HCT116 (cell line): ENCODE measurements around the gene NUF2. TPM values are rescaled to one million over a fixed set of nuclear protein-coding genes. Genes with fewer than 3 reads are reported as not detected.

Source experiments
- ATAC-seq: fragments of 200-7000 bp; cut with Tn5 transposase; 2 replicates; pipeline ENCODE4 v1.9.1; 2020; ENCODE audit warnings: mild to moderate bottlenecking, moderate library complexity
- BruUV-seq: library from RNA; stranded (reverse); fragments of 400-500 nt; replicated peaks from 2 replicates; lab custom pipeline; 2021; lab: Mats Ljungman, UMichigan
- CTCF ChIA-PET: fragments of 300-600 bp; sonication (Branson Sonifier 250); formaldehyde crosslinking; loops from one replicate; lab custom pipeline; 2021; ENCODE audit warnings: antibody characterized with exemption; lab: Charles Lee
- POLR2A ChIA-PET: fragments of 300-600, 350-600 bp; sonication (Branson Sonifier 250); formaldehyde crosslinking; loops from one replicate; lab custom pipeline; 2021; ENCODE audit warnings: antibody characterized with exemption; lab: Charles Lee
- RAD21 ChIA-PET, 2 experiments: fragments of 300-600 bp; sonication (Branson Sonifier 250); formaldehyde crosslinking; loops; one replicate each; lab custom pipeline; 2023; ENCODE audit warnings: low total read pairs in 2 of 2; ENCODE audit not compliant: uncharacterized antibody in 2 of 2, unreplicated experiment in 2 of 2, low non-redundant PET in 1 of 2; lab: Charles Lee
- DNase-seq: peaks from one replicate; pipeline ENCODE4 v3.0.0-alpha.2; 2010; ENCODE audit warnings: low read depth, low spot score
- H2AFZ ChIP-seq: fragments of 200-600 bp; shearing (Covaris generic), sonication (generic); 2 replicates; pipeline ENCODE4 v1.6.1; 2017; ENCODE audit warnings: low read depth, mixed run types, mixed read lengths, antibody characterized with exemption, low read length; ENCODE audit not compliant: poor library complexity, severe bottlenecking
- H3K27ac ChIP-seq: 2 replicates; pipeline ENCODE4 v1.5.1; 2012; ENCODE audit warnings: low read depth, low read length
- H3K27me3 ChIP-seq: fragments of 200-600 bp; sonication (generic); 2 replicates; pipeline ENCODE4 v1.6.1; 2016; ENCODE audit warnings: mixed run types, low read length, mixed read lengths; ENCODE audit not compliant: insufficient read depth
- H3K36me3 ChIP-seq, 2 experiments: fragments of 200-500 bp in 1 of 2; fragments of 200-600 bp in 1 of 2; sonication (Bioruptor generic) in 1 of 2; sonication (generic) in 1 of 2; 2 replicates each; pipeline versions ENCODE4 v1.5.1 to v1.6.1; 2014 to 2016; ENCODE audit warnings: low read length in 2 of 2, inconsistent platforms in 1 of 2, mixed read lengths in 1 of 2, mixed run types in 1 of 2; ENCODE audit not compliant: insufficient read depth in 2 of 2, control insufficient read depth in 1 of 2
- H3K4me1 ChIP-seq, 2 experiments: fragments of 200-600 bp in 1 of 2; sonication (generic) in 1 of 2; 2 replicates each; pipeline versions ENCODE4 v1.5.1 to v1.6.1; 2012 to 2017; ENCODE audit warnings: low read length in 2 of 2, inconsistent platforms in 1 of 2, mild to moderate bottlenecking in 1 of 2, mixed read lengths in 1 of 2, mixed run types in 1 of 2, moderate library complexity in 1 of 2; ENCODE audit not compliant: insufficient read depth in 2 of 2, control insufficient read depth in 1 of 2
- H3K4me2 ChIP-seq: fragments of 200-600 bp; sonication (generic); 2 replicates; pipeline ENCODE4 v1.6.1; 2017; ENCODE audit warnings: mixed run types, low read length, mixed read lengths
- H3K4me3 ChIP-seq, 2 experiments: fragments of 200-600 bp in 1 of 2; sonication (generic) in 1 of 2; replicated peaks in 1 of 2; 2 replicates each; pipeline ENCODE4 v1.5.1; 2011 to 2016; ENCODE audit warnings: low read length in 2 of 2, control low read depth in 1 of 2, low read depth in 1 of 2, mild to moderate bottlenecking in 1 of 2, mixed read lengths in 1 of 2, mixed run types in 1 of 2
- H3K79me2 ChIP-seq: fragments of 200-600 bp; sonication (generic); 2 replicates; pipeline ENCODE4 v1.6.1; 2017; ENCODE audit warnings: mild to moderate bottlenecking, mixed run types, low read length, moderate library complexity, mixed read lengths; ENCODE audit not compliant: insufficient read depth
- H3K9ac ChIP-seq: fragments of 200-600 bp; sonication (generic); 2 replicates; pipeline ENCODE4 v1.6.1; 2016; ENCODE audit warnings: low read length, mixed read lengths
- H3K9me2 ChIP-seq: fragments of 200-600 bp; sonication (generic), shearing (Covaris generic); 2 replicates; pipeline ENCODE4 v1.6.1; 2017; ENCODE audit warnings: mixed run types, mild to moderate bottlenecking, moderate library complexity; ENCODE audit not compliant: insufficient read depth
- H3K9me3 ChIP-seq, 2 experiments: fragments of 200-500 bp in 1 of 2; fragments of 200-600 bp in 1 of 2; sonication (Bioruptor generic) in 1 of 2; sonication (generic) in 1 of 2; 2 replicates each; pipeline ENCODE4 v1.6.1; 2014 to 2017; ENCODE audit warnings: low read length in 2 of 2, mixed read lengths in 2 of 2, inconsistent platforms in 1 of 2, low read depth in 1 of 2, mild to moderate bottlenecking in 1 of 2, mixed run types in 1 of 2, moderate library complexity in 1 of 2; ENCODE audit not compliant: control insufficient read depth in 1 of 2, insufficient read depth in 1 of 2
- H4K20me1 ChIP-seq: fragments of 200-600 bp; sonication (generic), shearing (Covaris generic); 2 replicates; pipeline ENCODE4 v1.6.1; 2017; ENCODE audit warnings: mixed run types, mild to moderate bottlenecking, moderate library complexity; ENCODE audit not compliant: insufficient read depth
- ATF3 ChIP-seq: IDR thresholded peaks from 2 replicates; pipeline ENCODE4 v1.6.1; 2012
- CBX3 ChIP-seq: IDR thresholded peaks from 2 replicates; pipeline ENCODE4 v1.6.1; 2012; ENCODE audit warnings: low read depth
- CEBPB ChIP-seq: IDR thresholded peaks from 2 replicates; pipeline ENCODE4 v1.6.1; 2012; ENCODE audit warnings: low read depth
- EGR1 ChIP-seq: IDR thresholded peaks from 2 replicates; pipeline ENCODE4 v1.6.1; 2012; ENCODE audit warnings: low read depth
- ELF1 ChIP-seq: IDR thresholded peaks from 2 replicates; pipeline ENCODE4 v1.6.1; 2012; ENCODE audit warnings: low read depth, borderline replicate concordance
- EZH2 ChIP-seq: fragments of 200-600 bp; sonication (generic); IDR thresholded peaks from 2 replicates; pipeline ENCODE4 v1.6.1; 2017; ENCODE audit warnings: antibody characterized with exemption, mixed run types
- EZH2phosphoT487 ChIP-seq: fragments of 200-600 bp; IDR thresholded peaks from 2 replicates; pipeline ENCODE4 v1.6.1; 2018; ENCODE audit warnings: antibody characterized with exemption, borderline replicate concordance
- JUND ChIP-seq: IDR thresholded peaks from 2 replicates; pipeline ENCODE4 v1.6.1; 2012
- POLR2A ChIP-seq: IDR thresholded peaks from 2 replicates; pipeline ENCODE4 v1.7.0; 2011; ENCODE audit warnings: borderline replicate concordance; ENCODE audit not compliant: insufficient read depth, insufficient read length; ENCODE audit errors: extremely low read depth
- POLR2AphosphoS5 ChIP-seq: IDR thresholded peaks from 2 replicates; pipeline ENCODE4 v1.6.1; 2011; ENCODE audit warnings: mild to moderate bottlenecking, low read depth, low read length, moderate library complexity
- SIN3A ChIP-seq: IDR thresholded peaks from 2 replicates; pipeline ENCODE4 v1.6.1; 2012; ENCODE audit warnings: low read depth
- SP1 ChIP-seq: IDR thresholded peaks from 2 replicates; pipeline ENCODE4 v1.6.1; 2012; ENCODE audit warnings: low read depth
- TCF7L2 ChIP-seq: IDR thresholded peaks from 2 replicates; pipeline ENCODE4 v1.7.0; 2011; ENCODE audit warnings: borderline replicate concordance, inconsistent platforms; ENCODE audit not compliant: insufficient read depth, insufficient read length; ENCODE audit errors: extremely low read depth
- YY1 ChIP-seq: IDR thresholded peaks from 2 replicates; pipeline ENCODE4 v1.6.1; 2011; ENCODE audit warnings: low read length, low read depth, moderate library complexity, mild to moderate bottlenecking; ENCODE audit not compliant: insufficient replicate concordance; ENCODE audit errors: extremely low read depth
- ZBTB33 ChIP-seq: IDR thresholded peaks from 2 replicates; pipeline ENCODE4 v1.6.1; 2011; ENCODE audit warnings: mild to moderate bottlenecking, low read length, moderate library complexity; ENCODE audit not compliant: insufficient replicate concordance; ENCODE audit errors: extremely low read depth
- ZFX ChIP-seq: fragments of 450-650 bp; IDR thresholded peaks from 2 replicates; pipeline ENCODE4 v1.6.1; 2017
- ZNF274 ChIP-seq: fragments of 200-500 bp; sonication (Bioruptor generic); IDR thresholded peaks from 2 replicates; pipeline ENCODE4 v1.6.1; 2014; ENCODE audit warnings: mild to moderate bottlenecking, low read depth, low read length, inconsistent platforms
- intact Hi-C: fragments of 100-400 bp; cut with micrococcal nuclease; formaldehyde crosslinking; loops from 2 replicates; pipeline ENCODE4 v1.10.0; 2022
- total RNA-seq: library from RNA; stranded (reverse); gene quantifications from one replicate; pipeline ENCODE4 v1.2.1, GENCODE V29; 2021; ENCODE audit not compliant: unreplicated experiment
- TF ChIP-seq, protein P1 (sequence below), 3 experiments: fragments of 200-600 bp in 1 of 3; sonication (generic) in 1 of 3; IDR thresholded peaks in 2 of 3; conservative IDR thresholded peaks in 1 of 3; 2 replicates each; pipeline ENCODE4 v1.5.1; 2012 to 2017; ENCODE audit warnings: low read depth in 2 of 3, low read length in 2 of 3, antibody characterized with exemption in 1 of 3, borderline replicate concordance in 1 of 3, control low read depth in 1 of 3, mild to moderate bottlenecking in 1 of 3, mixed read lengths in 1 of 3, mixed run types in 1 of 3, moderate library complexity in 1 of 3; ENCODE audit not compliant: insufficient read depth in 1 of 3

Gene NUF2
- total RNA-seq, 1 experiment from 2014 or later = 37.6 TPM

DNA sequence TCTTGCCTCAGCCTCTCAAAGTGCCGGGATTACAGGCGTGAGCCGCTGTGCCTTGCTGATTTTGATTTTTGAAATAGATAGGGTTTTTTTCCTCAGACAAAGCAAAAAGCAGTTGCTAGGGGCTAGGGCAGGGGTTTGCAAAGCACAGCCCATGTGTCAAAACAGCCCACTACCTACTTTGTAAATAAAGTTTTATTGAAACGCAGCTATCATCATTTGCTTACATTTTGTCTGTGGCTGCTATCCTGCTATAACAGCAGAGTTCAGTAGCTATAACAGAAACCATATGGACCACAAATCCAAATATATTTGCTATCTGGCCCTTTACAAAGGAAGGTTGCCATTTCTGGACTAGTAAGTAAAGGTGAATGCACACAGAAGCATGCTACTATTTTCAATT lies 44.8 kb downstream of the NUF2 start:
- Histone ChIP-seq H3K79me2 (no peaks in the 10 kb centered on the region), H2AFZ (no peak overlapping the region), H4K20me1 (no peaks in the 10 kb centered on the region), H3K9me2 (no peaks in the 10 kb centered on the region), H3K4me1 (peaks cover 0 to 2% of the 10 kb centered on the region in 2 experiments; a peak in 1 of 4 replicates), H3K4me3 (no peak overlapping the region), H3K9me3 (no peaks in the 10 kb centered on the region), H3K36me3 (no peaks in the 10 kb centered on the region), H3K27me3 (peaks cover 9% of the 10 kb centered on the region), H3K27ac (no peak overlapping the region), H3K4me2 (no peak overlapping the region), H3K9ac (no peak overlapping the region)
- ChIA-PET RAD21 (no interaction called here), CTCF (no interaction called here), POLR2A (no interaction called here)
- ATAC-seq (no peak), DNase-seq (no peak)
- no TSS peak for BruUV-seq
- intact Hi-C loops = no loop called here
- no peak for TF ChIP-seq ZBTB33
- TF ChIP-seq JUND = no peak
- TF ChIP-seq EZH2 = no peak
- no peak for TF ChIP-seq POLR2AphosphoS5
- TF ChIP-seq SIN3A = no peak
- TF ChIP-seq ZFX = no peak
- TF ChIP-seq, protein P1, sequence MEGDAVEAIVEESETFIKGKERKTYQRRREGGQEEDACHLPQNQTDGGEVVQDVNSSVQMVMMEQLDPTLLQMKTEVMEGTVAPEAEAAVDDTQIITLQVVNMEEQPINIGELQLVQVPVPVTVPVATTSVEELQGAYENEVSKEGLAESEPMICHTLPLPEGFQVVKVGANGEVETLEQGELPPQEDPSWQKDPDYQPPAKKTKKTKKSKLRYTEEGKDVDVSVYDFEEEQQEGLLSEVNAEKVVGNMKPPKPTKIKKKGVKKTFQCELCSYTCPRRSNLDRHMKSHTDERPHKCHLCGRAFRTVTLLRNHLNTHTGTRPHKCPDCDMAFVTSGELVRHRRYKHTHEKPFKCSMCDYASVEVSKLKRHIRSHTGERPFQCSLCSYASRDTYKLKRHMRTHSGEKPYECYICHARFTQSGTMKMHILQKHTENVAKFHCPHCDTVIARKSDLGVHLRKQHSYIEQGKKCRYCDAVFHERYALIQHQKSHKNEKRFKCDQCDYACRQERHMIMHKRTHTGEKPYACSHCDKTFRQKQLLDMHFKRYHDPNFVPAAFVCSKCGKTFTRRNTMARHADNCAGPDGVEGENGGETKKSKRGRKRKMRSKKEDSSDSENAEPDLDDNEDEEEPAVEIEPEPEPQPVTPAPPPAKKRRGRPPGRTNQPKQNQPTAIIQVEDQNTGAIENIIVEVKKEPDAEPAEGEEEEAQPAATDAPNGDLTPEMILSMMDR (IDR thresholded peaks at IDR 0.05 in 2 of 3, conservative IDR thresholded peaks at IDR 0.05 in 1 of 3; ENCODE audit: borderline replicate concordance in 1 of 3, insufficient read depth in 1 of 3, low read depth in 2 of 3, low read length in 2 of 3) = no peak
- no peak for TF ChIP-seq ATF3
- no peak for TF ChIP-seq EZH2phosphoT487
- TF ChIP-seq ELF1 = no peak
- no peak for TF ChIP-seq TCF7L2
- no peak for TF ChIP-seq ZNF274
- TF ChIP-seq CEBPB = no peak
- TF ChIP-seq POLR2A = no peak
- TF ChIP-seq SP1 = no peak
- no peak for TF ChIP-seq EGR1
- TF ChIP-seq CBX3 = no peak
- TF ChIP-seq YY1 = no peak
